Measurements from ENCODE around the gene RPS19BP1.
"Not testable (repeated sequence)": the region's sequence is repeated elsewhere in the genome, so short reads cannot be mapped to it uniquely, and the experiment has no call there.

Gene RPS19BP1

DNA sequence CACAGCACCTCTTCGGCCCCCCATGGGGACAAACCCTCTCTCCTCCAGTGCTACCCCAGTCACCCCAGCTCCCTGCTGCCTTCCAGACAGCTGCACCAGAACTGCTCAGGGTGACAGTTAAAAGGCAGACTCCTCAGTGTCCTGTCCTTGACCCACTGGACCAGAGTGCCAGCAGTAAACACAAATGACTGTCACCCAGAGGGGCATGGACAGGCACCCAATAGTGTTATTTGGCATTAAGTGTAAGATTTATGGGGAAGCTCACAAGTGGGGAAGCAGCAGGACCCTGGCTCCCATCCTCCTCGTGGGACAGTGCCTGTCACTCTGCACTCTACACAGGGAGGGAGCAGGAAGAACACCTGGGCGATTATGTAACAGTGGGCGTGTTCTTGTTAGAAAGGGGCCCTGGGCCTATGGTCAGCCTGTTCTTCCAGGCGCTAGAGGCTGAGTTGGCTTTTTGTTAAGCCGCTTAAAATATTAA lies 5.0 kb downstream of the RPS19BP1 start:
- DNase-seq, result no peak

DNA sequence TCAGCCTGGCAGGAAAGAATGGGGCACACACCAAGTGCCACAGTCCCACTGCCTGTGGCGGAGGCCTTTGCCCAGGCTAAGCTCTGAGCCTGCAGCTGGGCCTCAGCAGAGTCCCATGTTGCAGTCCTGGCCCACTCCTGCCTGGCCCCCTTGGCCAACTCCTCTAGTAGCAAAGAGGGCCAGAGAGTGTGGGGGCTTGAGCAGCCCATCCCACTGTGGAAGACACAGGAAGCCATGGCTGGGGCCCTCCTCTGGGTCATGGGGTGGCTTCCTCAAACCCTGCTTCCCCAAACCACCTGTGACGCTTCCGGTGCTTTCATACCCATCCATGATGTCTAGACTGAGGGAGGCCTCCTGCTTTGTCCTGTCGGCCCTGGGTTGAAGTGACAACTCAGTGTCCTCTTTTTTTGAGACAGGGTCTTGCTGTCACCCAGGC lies 5.8 kb downstream of the RPS19BP1 start:
- DNase-seq, result no peak

DNA sequence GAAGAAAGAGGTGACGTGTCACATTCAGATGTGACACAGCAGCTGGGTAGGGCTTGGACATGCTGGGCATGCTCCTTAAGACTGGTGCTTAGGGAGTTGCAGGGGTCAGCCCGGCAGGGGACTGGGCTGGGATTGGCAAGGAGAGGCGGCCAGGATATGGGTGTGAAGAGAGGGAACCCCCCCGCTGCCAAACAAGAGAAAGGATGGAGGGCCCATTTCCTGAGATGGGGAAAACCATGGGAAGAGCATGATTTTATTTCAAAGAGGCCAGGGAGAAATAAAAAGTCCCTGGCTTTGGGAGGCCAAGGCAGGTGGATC lies 6.9 kb downstream of the RPS19BP1 start:
- no peak for DNase-seq

DNA sequence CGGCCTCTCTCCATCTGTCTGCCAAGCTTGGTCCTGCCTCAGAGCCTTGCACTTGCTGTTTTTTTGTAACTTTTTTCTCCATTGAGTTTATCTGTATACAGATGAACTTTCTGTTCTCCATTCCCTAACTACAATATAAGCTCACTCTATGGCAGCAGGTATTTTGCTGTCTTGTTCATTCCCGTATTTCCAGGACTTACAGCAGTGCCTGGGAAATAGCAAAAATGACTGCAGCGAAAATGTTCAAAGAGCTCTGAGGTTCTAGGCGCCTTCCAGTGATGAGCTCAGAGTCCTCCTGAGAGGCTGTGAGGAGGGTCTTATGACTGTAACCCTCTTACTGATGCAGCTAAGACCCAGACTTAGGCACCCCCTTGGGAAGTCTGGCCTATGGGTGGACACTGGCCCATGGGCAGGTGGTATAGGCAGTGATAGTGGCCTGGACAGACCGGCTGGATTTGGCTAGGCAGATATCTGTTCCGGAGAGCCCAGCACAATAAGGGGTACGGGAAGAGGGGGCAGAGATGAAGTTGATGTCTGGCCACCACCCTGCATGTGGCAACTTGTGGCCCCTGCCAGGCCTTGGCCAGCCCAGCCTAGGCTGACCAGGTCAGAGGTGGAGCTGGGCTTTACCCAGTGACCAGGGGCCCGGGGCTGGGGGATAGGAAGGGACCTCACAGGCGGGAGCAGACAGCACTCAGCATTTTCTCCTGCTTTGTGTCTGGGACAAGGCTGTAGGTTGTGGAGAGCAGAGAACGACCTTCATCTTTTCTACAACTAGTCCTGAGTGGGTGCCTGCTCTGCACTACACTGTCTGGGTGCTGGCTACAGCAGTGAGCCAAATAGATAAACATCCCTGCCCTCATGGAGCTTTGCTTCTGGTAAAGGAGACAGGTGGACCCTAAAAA lies 7.5 kb downstream of the RPS19BP1 start:
- no peak for DNase-seq

DNA sequence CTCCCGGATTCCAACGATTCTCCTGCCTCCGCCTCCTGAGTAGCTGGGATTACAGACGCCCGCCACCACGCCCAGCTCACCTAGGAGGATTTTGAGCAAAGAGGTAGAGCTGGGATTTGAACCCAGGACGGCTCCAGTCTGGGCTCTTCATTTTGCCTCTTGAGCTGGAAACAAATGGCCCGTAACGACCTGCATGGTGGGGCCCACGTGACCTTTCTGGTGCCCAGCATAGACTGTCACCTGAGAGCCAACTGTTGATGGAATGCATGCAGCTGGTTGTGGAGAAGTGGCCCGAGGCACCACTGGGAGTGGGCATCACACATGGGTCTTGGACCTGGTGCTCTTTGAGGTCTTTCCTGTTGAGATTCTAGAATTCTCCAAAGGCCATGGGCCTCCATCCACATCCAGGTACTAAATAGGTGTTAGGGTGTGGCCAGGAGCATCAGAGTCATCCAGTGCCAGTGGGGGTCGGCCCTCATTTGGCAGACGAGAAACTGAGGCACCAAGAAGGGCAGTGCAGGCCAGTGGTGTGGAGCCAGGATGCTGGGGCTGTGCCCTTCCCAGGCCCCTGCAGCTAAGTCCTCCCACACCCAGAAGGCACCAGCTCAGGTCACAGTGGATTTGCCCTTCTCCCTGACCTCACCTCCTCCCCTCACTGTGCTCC lies 8.3 kb downstream of the RPS19BP1 start:
- no peak for DNase-seq

DNA sequence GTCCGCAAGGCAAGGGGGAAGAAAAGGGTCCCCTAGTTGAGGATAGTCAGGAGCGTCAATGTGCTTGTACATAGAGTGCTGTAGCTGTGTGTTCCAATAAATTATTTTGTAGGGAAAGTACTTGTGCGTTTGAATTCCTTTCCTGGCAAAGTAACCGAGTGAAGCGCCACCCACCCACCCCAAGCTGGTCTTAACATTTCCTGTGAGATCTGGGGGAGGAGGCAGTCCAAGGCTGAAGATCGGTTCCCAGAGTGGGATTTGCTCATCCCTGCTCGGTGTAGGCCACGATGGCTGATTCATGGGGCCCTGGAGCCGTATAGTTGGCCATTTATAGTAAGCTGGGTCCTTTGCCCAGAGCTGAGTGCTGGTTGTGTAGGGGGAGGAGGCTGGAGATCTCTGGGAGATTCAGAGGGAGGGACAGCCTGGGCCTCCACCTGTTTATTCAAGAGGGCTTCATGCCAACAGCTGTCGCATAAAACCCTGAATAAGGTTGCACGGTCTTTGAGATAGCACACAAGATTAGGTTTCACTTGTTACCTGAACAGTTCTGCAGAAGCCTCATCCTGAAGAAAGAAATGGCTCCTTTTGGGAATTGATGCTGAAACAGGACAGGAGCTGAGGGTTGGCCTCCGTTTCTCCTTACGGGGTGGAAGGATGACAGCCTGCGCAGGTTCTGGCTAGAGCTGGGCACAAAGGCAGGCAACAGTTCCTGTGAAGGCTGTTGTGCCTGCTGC lies 9.8 kb downstream of the RPS19BP1 start:
- DNase-seq, result peak; percentile 65

DNA sequence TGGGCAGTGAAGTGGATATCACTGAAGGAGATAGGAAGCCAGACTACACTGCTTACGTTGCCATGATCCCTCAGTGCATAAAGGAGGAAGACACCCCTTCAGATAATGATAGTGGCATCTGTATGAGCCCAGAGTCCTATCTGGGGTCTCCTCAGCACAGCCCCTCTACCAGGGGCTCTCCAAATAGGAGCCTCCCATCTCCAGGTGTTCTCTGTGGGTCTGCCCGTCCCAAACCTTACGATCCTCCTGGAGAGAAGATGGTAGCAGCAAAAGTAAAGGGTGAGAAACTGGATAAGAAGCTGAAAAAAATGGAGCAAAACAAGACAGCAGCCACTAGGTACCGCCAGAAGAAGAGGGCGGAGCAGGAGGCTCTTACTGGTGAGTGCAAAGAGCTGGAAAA lies 10.5 kb downstream of the RPS19BP1 start:
- not testable (repeated sequence) for DNase-seq

DNA sequence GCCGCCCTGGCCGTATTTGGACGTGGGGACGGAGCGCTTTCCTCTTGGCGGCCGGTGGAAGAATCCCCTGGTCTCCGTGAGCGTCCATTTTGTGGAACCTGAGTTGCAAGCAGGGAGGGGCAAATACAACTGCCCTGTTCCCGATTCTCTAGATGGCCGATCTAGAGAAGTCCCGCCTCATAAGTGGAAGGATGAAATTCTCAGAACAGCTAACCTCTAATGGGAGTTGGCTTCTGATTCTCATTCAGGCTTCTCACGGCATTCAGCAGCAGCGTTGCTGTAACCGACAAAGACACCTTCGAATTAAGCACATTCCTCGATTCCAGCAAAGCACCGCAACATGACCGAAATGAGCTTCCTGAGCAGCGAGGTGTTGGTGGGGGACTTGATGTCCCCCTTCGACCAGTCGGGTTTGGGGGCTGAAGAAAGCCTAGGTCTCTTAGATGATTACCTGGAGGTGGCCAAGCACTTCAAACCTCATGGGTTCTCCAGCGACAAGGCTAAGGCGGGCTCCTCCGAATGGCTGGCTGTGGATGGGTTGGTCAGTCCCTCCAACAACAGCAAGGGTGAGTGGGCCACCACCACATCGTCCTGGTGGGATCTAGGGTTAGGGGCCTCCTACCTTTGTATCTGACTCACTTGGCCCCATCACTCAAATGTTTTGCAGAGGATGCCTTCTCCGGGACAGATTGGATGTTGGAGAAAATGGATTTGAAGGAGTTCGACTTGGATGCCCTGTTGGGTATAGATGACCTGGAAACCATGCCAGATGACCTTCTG lies 11.3 kb downstream of the RPS19BP1 start:
- not testable (repeated sequence) for DNase-seq

DNA sequence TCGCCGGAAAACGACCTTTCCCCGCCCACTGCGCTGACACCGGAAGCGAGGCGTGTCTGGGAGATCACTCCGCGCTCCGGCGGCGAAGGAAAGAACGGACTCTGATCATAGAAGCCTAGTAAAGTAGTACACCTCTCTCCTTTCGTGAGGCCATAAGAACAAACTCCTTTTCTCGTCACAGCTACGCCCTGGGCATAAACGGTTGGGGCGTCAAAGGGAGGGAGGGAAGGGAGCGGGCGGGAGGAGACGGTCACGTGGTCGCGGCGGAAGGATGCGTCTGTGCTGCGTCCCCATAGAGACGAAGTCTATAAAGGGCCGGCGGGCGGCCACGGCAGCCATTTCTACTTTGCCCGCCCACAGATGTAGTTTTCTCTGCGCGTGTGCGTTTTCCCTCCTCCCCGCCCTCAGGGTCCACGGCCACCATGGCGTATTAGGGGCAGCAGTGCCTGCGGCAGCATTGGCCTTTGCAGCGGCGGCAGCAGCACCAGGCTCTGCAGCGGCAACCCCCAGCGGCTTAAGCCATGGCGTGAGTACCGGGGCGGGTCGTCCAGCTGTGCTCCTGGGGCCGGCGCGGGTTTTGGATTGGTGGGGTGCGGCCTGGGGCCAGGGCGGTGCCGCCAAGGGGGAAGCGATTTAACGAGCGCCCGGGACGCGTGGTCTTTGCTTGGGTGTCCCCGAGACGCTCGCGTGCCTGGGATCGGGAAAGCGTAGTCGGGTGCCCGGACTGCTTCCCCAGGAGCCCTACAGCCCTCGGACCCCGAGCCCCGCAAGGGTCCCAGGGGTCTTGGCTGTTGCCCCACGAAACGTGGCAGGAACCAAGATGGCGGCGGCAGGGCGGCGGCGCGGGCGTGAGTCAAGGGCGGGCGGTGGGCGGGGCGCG lies 12.1 kb downstream of the RPS19BP1 start, which contains the start of gene ATF4:
TSS of gene ATF4 (plus strand) at position 337 of the 880 bp plus-strand sequence. CDS start 884 bp downstream, outside the sequence.
- no peak for DNase-seq

DNA sequence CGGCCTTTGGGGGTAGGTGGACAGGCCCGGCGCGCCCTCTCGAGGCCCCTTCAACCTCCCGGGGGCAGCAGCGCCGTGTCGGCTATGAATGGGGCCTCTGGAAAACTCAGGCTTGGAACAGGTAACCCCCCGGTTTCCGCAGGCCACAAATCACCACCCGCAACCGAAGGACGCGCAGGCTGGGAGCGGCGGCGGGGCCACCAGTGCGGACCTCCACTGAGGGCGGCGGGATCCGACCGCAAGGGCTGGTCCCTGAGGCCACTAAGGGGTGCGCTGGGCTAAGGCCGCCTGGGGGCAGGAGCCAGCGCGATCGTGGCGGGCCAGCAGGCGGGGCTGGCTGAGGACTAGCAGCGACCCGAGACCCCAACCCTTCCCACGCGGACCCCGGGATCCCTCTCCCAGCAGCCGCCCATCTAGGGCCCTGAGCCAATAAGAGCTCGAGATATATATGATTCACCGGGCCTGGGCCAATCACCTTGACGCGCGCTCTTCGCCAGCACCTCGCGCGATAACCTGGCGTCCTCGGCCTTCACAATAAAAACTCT lies 12.8 kb downstream of the RPS19BP1 start:
- DNase-seq, result peak; percentile 99

DNA sequence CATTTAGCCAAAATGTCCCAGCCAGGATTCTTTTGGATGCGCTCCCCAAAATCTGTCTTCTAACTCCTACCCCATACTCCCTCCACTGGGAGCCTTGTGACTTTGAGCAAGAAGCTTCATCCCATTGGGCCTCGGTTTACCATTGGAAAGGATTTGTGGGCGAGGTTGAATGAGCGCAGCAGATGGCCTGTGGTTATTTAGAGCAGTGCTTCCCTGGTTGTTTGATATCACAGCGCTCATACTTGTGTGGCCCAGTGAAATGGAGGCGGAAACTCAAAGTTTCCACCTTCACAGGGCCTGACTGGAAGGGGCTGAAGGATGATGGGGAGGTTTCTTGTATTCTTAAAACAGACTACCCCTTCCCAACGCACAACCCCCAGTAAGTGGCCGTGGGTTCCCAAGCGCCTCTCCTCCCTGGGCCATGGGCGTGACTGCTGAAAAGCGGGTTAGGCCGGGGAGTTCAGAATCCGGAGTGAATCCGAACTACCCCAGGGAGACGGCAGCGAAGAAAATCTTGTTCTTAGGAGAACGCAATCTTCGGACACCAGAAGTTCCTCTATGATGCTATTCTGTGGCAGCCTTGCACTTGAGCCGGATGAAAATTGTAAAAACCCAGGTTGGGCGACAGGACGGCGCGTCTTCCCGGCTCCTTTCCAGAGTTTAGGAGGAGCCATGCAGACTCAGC lies 13.4 kb downstream of the RPS19BP1 start:
- DNase-seq, result peak; percentile 57

DNA sequence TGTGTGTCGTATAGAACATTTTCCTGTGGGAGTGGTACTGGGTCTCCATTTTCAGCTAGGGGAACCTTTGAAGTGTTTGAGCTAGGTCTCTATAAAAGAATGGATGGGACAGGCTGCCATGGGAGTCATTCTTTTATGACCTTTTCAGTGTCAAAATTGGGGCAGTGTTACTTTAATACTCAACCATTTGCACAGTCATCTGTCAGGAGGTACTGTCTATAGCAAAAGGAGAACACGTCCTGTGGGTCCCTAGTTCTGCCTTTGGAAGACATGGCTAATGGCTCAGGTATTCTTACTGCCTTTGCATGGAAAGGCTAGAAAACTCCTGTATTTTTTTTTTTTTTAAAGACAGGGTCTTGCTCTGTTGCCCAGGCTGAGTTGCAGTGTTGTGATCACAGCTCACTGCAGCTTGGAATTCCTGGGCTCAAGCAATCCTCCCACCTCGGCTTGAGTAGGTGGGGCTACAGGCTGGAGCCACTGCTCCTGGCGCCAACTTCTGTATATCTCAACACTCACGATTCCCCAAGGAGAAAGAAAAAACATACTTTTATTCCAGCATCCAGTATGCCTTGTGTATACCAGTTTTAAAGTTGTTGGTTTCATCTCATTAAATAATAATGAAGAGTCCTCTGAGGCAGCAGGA lies 14.3 kb downstream of the RPS19BP1 start:
- no peak for DNase-seq

DNA sequence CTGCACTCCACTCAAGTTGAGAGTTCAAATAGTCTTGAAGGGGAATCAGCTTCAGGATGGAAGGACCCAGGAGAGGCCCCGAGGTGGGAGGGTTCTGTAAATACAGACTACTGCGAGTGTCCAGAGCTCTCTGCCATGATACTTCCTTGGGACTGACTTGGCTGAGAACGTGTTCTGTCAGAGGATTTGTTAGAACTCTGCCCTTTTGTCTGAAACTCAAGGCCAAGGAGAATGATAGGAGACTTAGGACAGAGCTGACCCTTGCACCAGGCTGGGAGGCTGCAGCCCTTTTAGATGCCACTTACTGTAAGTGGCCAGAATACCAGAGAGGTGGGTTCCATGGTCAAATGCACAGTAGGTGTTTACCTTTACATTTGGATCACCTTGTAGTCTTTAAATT lies 15.1 kb downstream of the RPS19BP1 start:
- no peak for DNase-seq

DNA sequence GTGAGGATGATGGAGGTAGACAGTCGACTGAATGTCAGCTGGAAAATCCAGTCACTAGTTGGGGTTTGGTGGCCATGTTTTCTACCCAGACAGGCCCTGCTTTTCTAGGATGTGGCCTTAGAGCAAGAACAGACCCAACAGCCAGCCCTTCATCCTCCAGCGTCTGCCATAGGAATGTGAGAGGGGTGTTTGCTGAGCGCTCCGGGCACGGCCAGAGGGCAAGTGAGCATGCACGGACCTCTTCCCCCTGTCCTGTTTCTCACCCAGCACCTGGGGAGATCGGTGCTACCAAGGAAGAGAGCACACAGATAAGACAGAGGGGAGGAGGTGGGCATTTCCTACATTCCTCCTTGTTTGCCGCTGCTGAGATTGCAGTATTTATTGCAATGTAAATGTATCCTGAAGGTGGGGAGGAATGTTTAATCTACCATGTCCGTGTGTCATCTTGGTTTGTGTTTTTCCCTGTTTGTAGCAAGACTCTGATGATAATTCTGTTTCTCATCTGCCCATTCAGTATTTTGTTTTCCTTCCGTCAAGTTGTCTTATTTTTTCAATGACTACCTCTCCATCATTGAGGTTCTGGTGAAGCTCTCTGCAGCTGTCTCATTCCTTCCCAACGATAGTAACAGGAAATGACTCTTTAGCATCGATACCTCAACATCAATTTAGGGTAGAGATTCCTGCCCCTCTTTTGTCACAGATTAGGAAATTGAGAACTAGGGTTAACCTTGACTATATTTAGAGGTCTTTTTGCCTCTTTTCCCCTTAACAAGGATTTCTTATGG lies 17.1 kb downstream of the RPS19BP1 start:
- DNase-seq, result no peak

DNA sequence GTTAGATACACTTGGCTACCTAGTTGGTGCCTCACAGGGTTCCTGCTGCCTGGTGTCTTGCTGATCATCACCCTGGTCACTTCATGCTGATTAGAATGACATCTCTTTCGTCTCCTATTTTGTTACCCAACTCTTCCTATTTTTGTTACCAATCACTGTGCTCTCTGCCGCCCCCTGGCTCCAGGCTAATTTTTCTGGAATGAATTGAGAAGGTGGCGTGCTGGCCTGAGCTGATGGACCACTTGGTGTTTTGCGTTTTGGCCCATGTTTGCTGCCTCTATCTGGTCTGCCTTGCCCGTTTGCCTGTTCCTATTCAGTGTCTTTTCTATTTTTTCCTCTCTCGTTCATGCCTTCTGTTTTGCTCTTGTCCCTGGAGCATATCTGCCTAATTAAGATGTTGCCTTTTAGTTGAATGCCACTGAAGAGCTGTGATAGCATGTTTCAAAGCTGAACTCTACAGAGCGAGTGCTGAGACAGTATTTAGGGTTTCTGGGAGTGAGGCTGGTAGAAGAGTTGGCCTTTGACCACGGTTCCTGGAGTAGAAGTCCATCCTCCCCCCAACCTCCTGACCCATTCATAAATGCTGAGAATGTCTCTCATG lies 18.1 kb downstream of the RPS19BP1 start:
- peak; percentile 35 for DNase-seq

DNA sequence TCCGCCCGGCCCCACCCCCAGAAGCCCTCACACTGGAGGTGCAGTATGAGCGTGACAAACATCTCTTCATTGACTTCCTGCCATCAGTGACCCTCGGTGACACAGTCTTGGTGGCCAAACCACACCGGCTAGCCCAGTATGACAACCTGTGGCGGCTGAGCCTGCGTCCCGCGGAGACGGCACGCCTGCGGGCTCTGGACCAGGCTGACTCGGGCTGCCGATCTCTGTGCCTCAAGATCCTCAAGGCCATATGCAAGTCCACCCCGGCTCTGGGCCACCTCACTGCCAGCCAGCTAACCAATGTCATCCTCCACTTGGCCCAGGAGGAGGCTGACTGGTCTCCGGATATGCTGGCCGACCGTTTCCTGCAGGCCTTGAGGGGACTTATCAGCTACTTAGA lies 18.8 kb downstream of the RPS19BP1 start:
- no peak for DNase-seq

DNA sequence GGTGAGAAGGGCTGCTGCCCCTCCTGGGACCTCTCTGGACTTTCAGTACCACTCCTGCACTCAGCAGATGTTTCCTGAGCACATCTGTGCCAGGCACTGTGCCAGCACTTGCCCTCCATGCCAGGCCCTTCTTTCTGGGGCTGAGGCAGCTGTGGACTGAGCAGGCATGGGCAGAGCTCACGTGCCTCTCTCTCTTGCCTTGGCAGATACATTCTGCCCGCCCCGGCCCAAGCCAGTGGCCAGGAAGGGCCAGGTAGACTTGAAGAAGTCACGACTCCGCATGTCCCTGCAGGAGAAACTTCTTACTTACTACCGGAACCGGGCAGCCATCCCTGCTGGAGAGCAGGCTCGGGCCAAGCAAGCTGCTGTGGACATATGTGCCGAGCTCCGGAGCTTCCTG lies 20.5 kb downstream of the RPS19BP1 start:
- DNase-seq, result no peak

DNA sequence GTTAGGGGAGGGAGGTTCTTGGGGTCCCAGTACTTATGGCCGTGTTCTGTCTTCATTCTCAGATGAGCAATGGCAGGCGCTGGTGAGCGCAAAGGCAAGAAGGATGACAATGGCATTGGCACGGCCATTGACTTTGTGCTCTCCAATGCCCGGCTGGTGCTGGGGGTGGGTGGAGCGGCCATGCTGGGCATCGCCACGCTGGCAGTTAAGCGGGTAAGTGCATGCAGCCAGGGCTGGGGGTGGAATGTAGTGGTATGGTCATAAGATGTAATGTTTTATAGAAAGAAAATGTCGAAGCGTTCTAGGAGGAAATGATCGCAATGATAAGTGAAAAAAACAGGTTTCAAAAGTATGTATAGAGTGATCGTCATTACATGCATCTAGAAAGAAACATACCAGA lies 21.3 kb downstream of the RPS19BP1 start:
- no peak for DNase-seq

Measured in NCI-H1694 treated with DMSO at 0.1 percent for 48 hours (cell line).